ENCODE results near the gene LBH. TPM values are rescaled to one million over a fixed set of nuclear protein-coding genes. Genes with fewer than 3 reads are reported as not detected.

LBH gene
- total RNA-seq, 1 donor from 2014 or later: 137 TPM

DNA sequence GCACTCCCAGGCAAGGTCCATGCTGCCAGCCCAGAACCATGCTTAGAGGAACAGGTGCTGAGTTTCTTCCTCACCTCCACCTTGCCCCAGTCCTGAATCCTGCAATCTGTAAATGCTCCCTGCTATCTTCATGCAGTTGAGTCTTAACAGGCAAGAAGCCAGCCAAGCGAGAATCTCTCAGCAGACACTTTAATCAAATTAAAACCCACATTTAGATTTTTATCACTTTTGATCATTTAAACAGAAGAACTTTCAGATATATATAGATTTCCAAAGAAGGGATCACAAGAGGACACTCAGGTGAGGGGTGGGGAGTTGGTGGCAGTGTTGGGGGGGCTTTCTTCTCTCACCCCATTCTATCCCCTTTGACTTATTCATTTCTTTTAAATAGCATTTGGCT, 25.9 kb upstream of the LBH start:
- TF ChIP-seq, protein P1, sequence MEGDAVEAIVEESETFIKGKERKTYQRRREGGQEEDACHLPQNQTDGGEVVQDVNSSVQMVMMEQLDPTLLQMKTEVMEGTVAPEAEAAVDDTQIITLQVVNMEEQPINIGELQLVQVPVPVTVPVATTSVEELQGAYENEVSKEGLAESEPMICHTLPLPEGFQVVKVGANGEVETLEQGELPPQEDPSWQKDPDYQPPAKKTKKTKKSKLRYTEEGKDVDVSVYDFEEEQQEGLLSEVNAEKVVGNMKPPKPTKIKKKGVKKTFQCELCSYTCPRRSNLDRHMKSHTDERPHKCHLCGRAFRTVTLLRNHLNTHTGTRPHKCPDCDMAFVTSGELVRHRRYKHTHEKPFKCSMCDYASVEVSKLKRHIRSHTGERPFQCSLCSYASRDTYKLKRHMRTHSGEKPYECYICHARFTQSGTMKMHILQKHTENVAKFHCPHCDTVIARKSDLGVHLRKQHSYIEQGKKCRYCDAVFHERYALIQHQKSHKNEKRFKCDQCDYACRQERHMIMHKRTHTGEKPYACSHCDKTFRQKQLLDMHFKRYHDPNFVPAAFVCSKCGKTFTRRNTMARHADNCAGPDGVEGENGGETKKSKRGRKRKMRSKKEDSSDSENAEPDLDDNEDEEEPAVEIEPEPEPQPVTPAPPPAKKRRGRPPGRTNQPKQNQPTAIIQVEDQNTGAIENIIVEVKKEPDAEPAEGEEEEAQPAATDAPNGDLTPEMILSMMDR (IDR thresholded peaks at IDR 0.05): no peak
- ATAC-seq (no peak), DNase-seq (no peak)
- H3K27me3 ChIP-seq (ENCODE audit: low read depth): no peaks in the 10 kb centered on the region
- H3K27ac ChIP-seq: no peak overlapping the region
- H3K4me1 ChIP-seq: peaks cover 22% of the 10 kb centered on the region
- intact Hi-C loops (cut with DNase I): no loop called here
- H3K4me3 ChIP-seq: no peak overlapping the region
- no peaks in the 10 kb centered on the region for H3K36me3 ChIP-seq
- H3K9me3 ChIP-seq: no peaks in the 10 kb centered on the region

DNA sequence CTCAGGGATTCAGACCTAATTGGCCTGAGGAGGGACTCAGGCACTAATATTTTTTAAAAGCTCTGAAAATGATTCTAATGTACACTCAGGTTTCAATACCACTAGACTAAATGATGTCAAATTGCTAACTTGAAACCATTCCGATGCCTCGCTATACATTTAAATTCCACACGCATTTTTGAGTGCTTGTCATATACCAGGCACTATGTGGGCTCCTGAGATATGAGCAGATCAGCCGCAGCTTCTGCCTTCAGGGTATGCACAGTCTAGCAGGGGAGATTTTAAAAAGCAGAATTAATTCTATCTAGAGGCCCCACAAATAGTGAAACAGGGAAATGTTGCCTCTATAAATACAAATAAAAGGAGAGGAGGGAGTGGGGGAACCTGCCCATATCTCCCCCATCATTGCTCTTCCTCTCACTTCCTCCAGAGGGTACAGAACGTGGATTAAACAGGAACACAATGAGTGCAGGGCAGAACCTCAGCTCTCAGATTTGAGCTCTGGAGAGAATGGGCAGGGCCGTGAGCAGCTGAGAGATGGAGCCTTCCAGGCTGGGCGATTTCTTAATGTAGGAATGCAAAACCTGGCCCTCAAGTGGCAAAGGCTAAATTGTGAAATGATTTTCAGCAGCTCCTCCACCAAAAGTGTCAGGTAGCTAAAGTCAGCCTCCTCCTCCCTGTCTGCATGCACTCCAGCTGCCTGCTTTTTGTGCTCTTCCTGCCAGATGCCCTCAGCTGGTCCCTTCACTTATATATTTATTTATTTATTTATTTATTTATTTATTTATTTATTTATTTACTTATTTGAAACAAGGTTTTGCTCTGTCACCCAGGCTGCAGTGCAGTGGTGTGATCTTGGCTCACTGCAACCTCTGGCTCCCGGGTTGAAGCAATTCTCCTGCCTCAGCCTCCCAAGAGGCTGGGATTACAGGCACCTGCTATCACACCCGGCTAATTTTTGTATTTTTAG, 24.6 kb upstream of the LBH start:
- ATAC-seq (peak; percentile 69 to 74), DNase-seq (no peak)
- H3K27ac ChIP-seq: no peak overlapping the region
- TF ChIP-seq, protein P1 (IDR thresholded peaks at IDR 0.05): no peak
- no peaks in the 10 kb centered on the region for H3K27me3 ChIP-seq (ENCODE audit: low read depth)
- H3K4me3 ChIP-seq: no peak overlapping the region
- H3K36me3 ChIP-seq: no peaks in the 10 kb centered on the region
- H3K4me1 ChIP-seq: peaks cover 18% of the 10 kb centered on the region
- intact Hi-C loops (cut with DNase I): no loop called here
- no peaks in the 10 kb centered on the region for H3K9me3 ChIP-seq

DNA sequence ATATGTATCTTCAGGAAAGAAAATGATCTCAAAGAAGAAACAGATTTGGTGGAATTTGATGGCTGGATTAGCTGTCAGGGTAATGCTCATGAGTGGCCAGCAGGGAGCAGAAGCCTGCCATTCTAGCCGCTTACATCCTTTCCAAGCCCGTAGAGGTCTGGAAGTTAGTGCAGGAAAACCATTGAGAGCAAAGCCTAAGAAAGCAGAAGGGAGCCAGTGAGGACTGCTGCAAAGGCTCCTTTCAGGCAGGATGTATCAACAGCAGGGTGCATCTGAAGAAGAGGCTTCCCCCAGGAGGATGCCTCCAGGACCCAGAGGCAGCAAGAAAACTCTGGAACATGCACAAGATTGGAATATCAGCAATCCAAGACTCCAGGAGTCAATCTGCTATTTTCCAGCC, 22.9 kb upstream of the LBH start:
- no peaks in the 10 kb centered on the region for H3K27me3 ChIP-seq (ENCODE audit: low read depth)
- ATAC-seq (peak; percentile 82 to 88), DNase-seq (no peak)
- H3K36me3 ChIP-seq: no peaks in the 10 kb centered on the region
- TF ChIP-seq, protein P1 (IDR thresholded peaks at IDR 0.05): peak; percentile 90
- intact Hi-C loops (cut with DNase I): no loop called here
- no peaks in the 10 kb centered on the region for H3K9me3 ChIP-seq
- no peak overlapping the region for H3K4me3 ChIP-seq
- H3K27ac ChIP-seq: no peak overlapping the region
- H3K4me1 ChIP-seq: peaks cover 14% of the 10 kb centered on the region

DNA sequence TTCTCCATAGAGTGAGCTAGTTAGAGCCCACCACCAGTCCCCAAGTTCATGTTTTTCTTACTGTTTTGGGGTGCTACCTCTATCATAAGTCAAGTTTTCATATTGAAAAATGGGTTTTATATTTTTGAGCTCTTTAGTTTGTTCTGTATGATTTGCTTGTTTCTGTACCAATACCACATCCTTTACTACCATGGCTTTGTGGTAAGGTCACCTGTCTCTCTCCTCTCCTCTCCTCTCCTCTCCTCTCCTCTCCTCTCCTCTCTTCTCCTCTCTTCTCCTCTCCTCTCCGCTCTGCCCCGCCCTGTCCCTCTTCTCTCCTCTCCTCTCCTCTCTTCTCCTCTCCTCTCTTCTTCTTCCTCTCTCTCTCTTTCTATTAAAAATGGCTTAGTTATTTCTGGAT, 22.1 kb upstream of the LBH start:
- H3K27me3 ChIP-seq (ENCODE audit: low read depth): no peaks in the 10 kb centered on the region
- no peaks in the 10 kb centered on the region for H3K36me3 ChIP-seq
- TF ChIP-seq, protein P1 (IDR thresholded peaks at IDR 0.05): no peak
- H3K9me3 ChIP-seq: no peaks in the 10 kb centered on the region
- DNase-seq (no peak), ATAC-seq (no peak)
- H3K4me1 ChIP-seq: peaks cover 14% of the 10 kb centered on the region
- no peak overlapping the region for H3K4me3 ChIP-seq
- intact Hi-C loops (cut with DNase I): no loop called here
- H3K27ac ChIP-seq: no peak overlapping the region

DNA sequence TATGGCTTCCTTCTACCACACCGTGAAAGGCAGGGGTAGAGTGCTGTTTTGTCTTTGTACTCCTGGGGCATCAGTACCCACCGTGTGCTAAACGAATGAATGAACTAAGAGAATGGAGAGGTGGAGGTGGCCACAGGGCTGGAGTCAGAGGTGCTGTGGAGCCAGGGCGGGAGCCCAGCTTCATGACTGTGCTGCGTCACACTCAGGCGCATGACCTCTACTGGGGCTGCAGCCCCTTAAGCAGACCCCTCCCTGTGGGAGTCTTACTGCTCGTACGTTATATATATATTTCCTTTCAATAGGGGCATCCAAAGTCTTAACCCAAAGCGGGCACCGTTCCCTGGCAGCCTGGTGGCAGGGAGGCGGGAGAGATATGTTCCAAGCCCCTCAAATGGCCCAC, 18.0 kb upstream of the LBH start:
- Histone ChIP-seq H3K27ac (no peak overlapping the region), H3K4me3 (no peak overlapping the region)
- intact Hi-C loops (cut with DNase I): no loop called here

More for the DNA sequence above, 18.0 kb upstream of the LBH start:
- no peak for ATAC-seq
- H3K9me3 ChIP-seq: no peaks in the 10 kb centered on the region
- TF ChIP-seq, protein P1 (IDR thresholded peaks at IDR 0.05): no peak
- no peaks in the 10 kb centered on the region for H3K36me3 ChIP-seq
- peaks cover 15% of the 10 kb centered on the region for H3K4me1 ChIP-seq
- H3K27me3 ChIP-seq (ENCODE audit: low read depth): no peaks in the 10 kb centered on the region
- no peak for DNase-seq
